ENCODE results near the gene SPOCK1. TPM values are rescaled to one million over a fixed set of nuclear protein-coding genes. Genes with fewer than 3 reads are reported as not detected.

SPOCK1 gene
- total and polyA plus RNA-seq, 10 donors, result 0.50 to 17.0 (median 6.6) TPM

GRCh38 chr5:137379555-137380286 is 119.4 kb downstream of the SPOCK1 start:
- WGBS, 5 donors, result 79 to 87% (median 81%) methylated on average over 5 of the region's 5 CpGs
- intact Hi-C loops (cut with DNase I; ENCODE audit: low total_unique reads), result no loop called here

GRCh38 chr5:137375741-137376526 is 123.2 kb downstream of the SPOCK1 start:
- TF ChIP-seq POLR2A (IDR thresholded peaks at IDR 0.05) (no peak), CTCF (IDR thresholded peaks at IDR 0.05 in 8 of 11, conservative IDR thresholded peaks at IDR 0.05 in 3 of 11) (no peak), POLR2AphosphoS5 (IDR thresholded peaks at IDR 0.05) (no peak)
- Histone ChIP-seq H3K4me3 (no peak overlapping the region), H3K27ac (no peak overlapping the region), H3K36me3 (no peaks in the 10 kb centered on the region), H3K9me3 (peaks cover 0 to 6% (median 5%) of the 10 kb centered on the region in 8 donors), H3K4me1 (no peaks in the 10 kb centered on the region), H3K27me3 (replicated peaks in 1 of 7) (no peaks in the 10 kb centered on the region)
- no peak for DNase-seq
- intact Hi-C loops (cut with DNase I; ENCODE audit: low total_unique reads), result no loop called here
- 71 to 79% (median 76%) methylated on average over 10 to 11 of the region's 11 CpGs for WGBS, 5 donors

More at GRCh38 chr5:137379555-137380286, 119.4 kb downstream of the SPOCK1 start:
- H3K9me3 ChIP-seq, result peaks cover 0 to 24% (median 20%) of the 10 kb centered on the region in 8 donors
- H3K4me3 ChIP-seq, result no peak overlapping the region
- no peaks in the 10 kb centered on the region for H3K4me1 ChIP-seq
- H3K36me3 ChIP-seq, result no peaks in the 10 kb centered on the region
- no peaks in the 10 kb centered on the region for H3K27me3 ChIP-seq (replicated peaks in 1 of 7)
- no peak for DNase-seq
- TF ChIP-seq POLR2AphosphoS5 (IDR thresholded peaks at IDR 0.05) (no peak), CTCF (IDR thresholded peaks at IDR 0.05 in 8 of 11, conservative IDR thresholded peaks at IDR 0.05 in 3 of 11) (no peak), POLR2A (IDR thresholded peaks at IDR 0.05) (no peak)
- H3K27ac ChIP-seq, result no peak overlapping the region

- WGBS, 5 donors, result 53 to 83% (median 68%) methylated on average over 6 to 7 of the region's 7 CpGs
- no peak for TF ChIP-seq POLR2AphosphoS5 (IDR thresholded peaks at IDR 0.05)
- TF ChIP-seq CTCF (IDR thresholded peaks at IDR 0.05 in 8 of 11, conservative IDR thresholded peaks at IDR 0.05 in 3 of 11), result no peak
- TF ChIP-seq POLR2A (IDR thresholded peaks at IDR 0.05), result no peak
- DNase-seq, result no peak
- intact Hi-C loops (cut with DNase I; ENCODE audit: low total_unique reads), result no loop called here
- Histone ChIP-seq H3K36me3 (no peaks in the 10 kb centered on the region), H3K27me3 (replicated peaks in 1 of 7) (no peaks in the 10 kb centered on the region), H3K9me3 (no peaks in the 10 kb centered on the region), H3K27ac (no peak overlapping the region), H3K4me1 (no peaks in the 10 kb centered on the region), H3K4me3 (no peak overlapping the region)
Measured at GRCh38 chr5:137374110-137374714, 124.9 kb downstream of the SPOCK1 start.

- no peak for DNase-seq
- intact Hi-C loops (cut with DNase I; ENCODE audit: low total_unique reads), result no loop called here
- WGBS, 5 donors, result 40 to 84% (median 75%) methylated on average over 2 of the region's 2 CpGs
- no peak overlapping the region for H3K4me3 ChIP-seq
- H3K9me3 ChIP-seq, result no peaks in the 10 kb centered on the region
- no peaks in the 10 kb centered on the region for H3K27me3 ChIP-seq (replicated peaks in 1 of 7)
- no peak overlapping the region for H3K27ac ChIP-seq
- H3K4me1 ChIP-seq, result no peaks in the 10 kb centered on the region
- no peaks in the 10 kb centered on the region for H3K36me3 ChIP-seq
- TF ChIP-seq POLR2A (IDR thresholded peaks at IDR 0.05), result no peak
- TF ChIP-seq POLR2AphosphoS5 (IDR thresholded peaks at IDR 0.05), result no peak
- no peak for TF ChIP-seq CTCF (IDR thresholded peaks at IDR 0.05 in 8 of 11, conservative IDR thresholded peaks at IDR 0.05 in 3 of 11)
Measured at GRCh38 chr5:137372773-137373160, 126.4 kb downstream of the SPOCK1 start.
